D341Med (cell line): ENCODE data around the gene BTBD1.
"Not testable (repeated sequence)": the region's sequence is repeated elsewhere in the genome, so short reads cannot be mapped to it uniquely, and the experiment has no call there.

Experiments used
- DNase-seq: peaks from one replicate; pipeline ENCODE4 v3.0.0; 2012; ENCODE audit warnings: low spot score

The BTBD1 gene

GRCh38 chr15:83092309-83092976 lies 25.4 kb upstream of the BTBD1 start:
- DNase-seq = no peak

- not testable (repeated sequence) for DNase-seq
These were observed 24.9 kb upstream of the BTBD1 start for GRCh38 chr15:83091965-83092308.

- no peak for DNase-seq
These were observed 23.4 kb upstream of the BTBD1 start for GRCh38 chr15:83090465-83090864.

- DNase-seq = no peak
These were observed 21.8 kb upstream of the BTBD1 start for GRCh38 chr15:83088876-83089275.

GRCh38 chr15:83087576-83087975 lies 20.5 kb upstream of the BTBD1 start:
- DNase-seq = no peak

- DNase-seq = not testable (repeated sequence)
These were observed 19.0 kb upstream of the BTBD1 start for GRCh38 chr15:83085864-83086552.

GRCh38 chr15:83085461-83085860 lies 18.4 kb upstream of the BTBD1 start:
- not testable (repeated sequence) for DNase-seq

GRCh38 chr15:83082730-83083386 lies 15.8 kb upstream of the BTBD1 start:
- no peak for DNase-seq

- no peak for DNase-seq
These were observed 14.4 kb upstream of the BTBD1 start for GRCh38 chr15:83081256-83082014.

GRCh38 chr15:83078712-83079111 lies 11.7 kb upstream of the BTBD1 start:
- DNase-seq = no peak

- DNase-seq = no peak
These were observed 10.6 kb upstream of the BTBD1 start for GRCh38 chr15:83077491-83078230.

- not testable (repeated sequence) for DNase-seq
These were observed 2.2 kb upstream of the BTBD1 start for GRCh38 chr15:83069211-83069642.

GRCh38 chr15:83068054-83068453 lies 1.0 kb upstream of the BTBD1 start:
- DNase-seq = no peak

- no peak for DNase-seq
These were observed 548 bp upstream of the BTBD1 start for GRCh38 chr15:83067638-83067962.

- DNase-seq = no peak
These were observed 868 bp downstream of the BTBD1 start for GRCh38 chr15:83066034-83066733.

- DNase-seq = no peak
These were observed 1.6 kb downstream of the BTBD1 start for GRCh38 chr15:83065431-83065830.

- no peak for DNase-seq
These were observed 2.2 kb downstream of the BTBD1 start for GRCh38 chr15:83064859-83065258.

GRCh38 chr15:83063551-83063950 lies 3.5 kb downstream of the BTBD1 start:
- no peak for DNase-seq

GRCh38 chr15:83062768-83063180 lies 4.3 kb downstream of the BTBD1 start:
- no peak for DNase-seq

GRCh38 chr15:83061680-83062079 lies 5.4 kb downstream of the BTBD1 start:
- no peak for DNase-seq

- no peak for DNase-seq
These were observed 9.2 kb downstream of the BTBD1 start for GRCh38 chr15:83057696-83058376.
